GM12872 (cell line): ENCODE measurements around the gene CDH10.

Source experiments
- CTCF ChIP-seq: IDR thresholded peaks from 3 replicates; pipeline ENCODE4 v1.5.1; 2011; ENCODE audit warnings: low read depth, mild to moderate bottlenecking, low read length, moderate library complexity; ENCODE audit not compliant: insufficient read depth

CDH10 gene

DNA sequence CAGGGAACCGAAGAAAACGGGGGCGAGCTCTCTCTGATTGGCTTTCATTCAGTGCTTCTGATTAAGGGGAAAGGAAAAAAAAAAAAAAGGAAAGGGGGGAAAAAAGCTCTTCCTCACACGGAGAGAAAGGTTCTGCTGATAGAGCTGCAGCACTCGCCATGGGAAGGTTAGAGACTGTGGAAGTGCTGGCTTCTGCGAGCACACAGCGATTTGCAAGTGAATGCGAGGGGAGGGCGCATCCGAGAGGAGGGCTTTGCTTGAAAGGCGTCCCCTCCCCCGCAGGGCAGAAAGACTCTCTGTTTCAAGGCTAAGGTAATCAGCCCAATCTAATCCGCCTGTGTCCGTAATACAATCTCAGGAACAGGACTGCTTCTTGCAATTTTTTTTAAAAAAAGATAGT, at the start of gene CDH10:
Gene CDH10 (minus strand): TSS at position 218 of the 400 bp plus-strand sequence. CDS start 51,488 bp downstream, outside the sequence.
- TF ChIP-seq CTCF = no peak

DNA sequence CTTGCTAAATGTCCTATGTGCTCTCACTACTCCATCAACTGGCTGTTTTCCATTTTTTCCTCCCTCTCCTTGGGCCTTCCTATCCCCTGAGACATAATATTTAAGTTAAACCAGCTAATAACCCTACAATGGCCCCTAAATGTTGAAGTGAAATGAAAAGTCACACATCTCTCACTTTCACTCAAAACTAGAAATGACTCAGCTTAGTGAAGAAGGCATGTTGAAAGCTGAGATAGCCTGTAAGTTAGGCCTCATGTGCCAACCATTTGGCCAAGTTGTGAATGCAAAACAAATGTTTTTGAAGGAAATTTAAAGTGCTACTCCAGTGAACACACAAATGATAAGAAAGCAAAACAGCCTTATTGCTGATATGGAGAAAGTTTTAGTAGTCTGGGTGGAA, 48.8 kb upstream of the CDH10 start:
- no peak for TF ChIP-seq CTCF

- TF ChIP-seq CTCF = no peak
Measured at GRCh38 chr5:24691074-24691473, 46.3 kb upstream of the CDH10 start.

DNA sequence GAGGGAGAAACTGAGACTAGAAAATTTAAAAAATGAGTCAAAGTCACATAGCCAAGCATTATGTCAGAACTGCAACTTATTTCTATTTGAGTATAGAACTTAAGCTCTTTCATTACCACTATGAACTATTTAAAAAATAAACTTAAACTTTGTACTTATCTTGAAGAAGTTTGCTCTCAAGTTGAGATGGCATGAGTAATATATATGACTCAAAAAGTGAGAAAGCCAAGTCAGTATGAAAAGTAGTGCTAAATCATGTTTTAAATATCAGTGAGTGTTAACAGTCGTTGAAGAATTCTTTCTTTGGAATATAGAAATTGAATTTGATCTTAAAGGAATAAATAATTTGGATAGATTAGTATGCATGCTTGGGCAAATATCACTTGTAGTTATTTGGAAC, 36.3 kb upstream of the CDH10 start:
- TF ChIP-seq CTCF = no peak

DNA sequence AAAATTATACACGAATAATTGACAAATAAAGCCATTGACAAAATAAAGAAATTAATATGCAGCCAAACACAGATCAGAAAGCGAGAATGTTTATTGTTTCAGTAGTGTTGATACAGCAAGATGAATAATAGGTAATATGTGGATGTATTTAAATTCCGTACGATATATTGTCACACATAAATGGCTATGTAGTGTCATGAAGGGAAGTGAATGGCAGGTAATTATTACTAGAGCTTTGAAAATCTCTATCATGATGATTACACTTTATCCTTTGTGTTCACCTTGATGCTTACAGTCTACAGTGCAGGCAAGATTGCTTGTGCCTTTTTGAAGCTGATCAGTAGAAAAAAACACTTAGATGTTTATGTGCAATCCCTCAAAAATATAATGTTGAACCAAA, 23.3 kb upstream of the CDH10 start:
- no peak for TF ChIP-seq CTCF

- no peak for TF ChIP-seq CTCF
Measured at GRCh38 chr5:24649531-24649930, 4.8 kb upstream of the CDH10 start.

DNA sequence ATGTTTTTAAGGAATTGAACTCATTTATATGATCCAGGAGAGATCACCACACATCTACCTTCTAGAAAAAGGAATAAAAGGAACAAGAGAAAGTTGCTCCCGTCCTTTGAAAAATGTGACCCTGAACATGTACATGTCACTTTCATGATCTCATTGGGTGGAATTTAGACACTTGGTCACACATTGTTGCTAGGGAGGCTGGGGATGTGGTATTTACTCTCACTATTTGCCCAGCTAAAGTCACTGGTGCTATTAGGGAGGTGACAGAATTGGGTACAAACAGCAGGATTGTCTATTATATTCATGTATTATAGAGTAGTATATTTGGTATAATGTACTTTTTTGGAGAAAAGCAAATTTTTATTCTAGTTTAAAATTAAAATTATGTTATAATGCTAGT, 2.1 kb upstream of the CDH10 start:
- no peak for TF ChIP-seq CTCF

DNA sequence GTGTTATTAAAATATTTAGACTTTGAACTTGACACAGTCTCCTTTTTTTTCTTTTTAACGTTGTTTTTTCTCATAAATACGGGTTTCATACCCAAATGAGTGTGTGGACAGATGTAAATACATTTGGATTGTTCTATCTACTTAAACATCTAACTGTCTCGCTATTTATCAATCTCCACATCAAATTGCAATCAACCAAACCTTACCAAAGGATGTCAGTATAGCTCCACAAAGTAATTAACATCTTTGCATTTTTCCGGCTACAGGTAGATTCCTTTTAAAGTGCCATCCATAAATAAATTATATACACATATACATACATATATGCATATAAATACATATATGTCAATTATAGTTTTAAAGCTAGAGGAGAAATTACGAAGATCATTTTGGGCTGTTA, 705 bp upstream of the CDH10 start:
- no peak for TF ChIP-seq CTCF
